GDM1 (cell line): Measurements from ENCODE around the gene ADGRA3.

Experiments used
- DNase-seq: peaks from one replicate; lab custom pipeline; 2025; lab: John Stamatoyannopoulos, UW

The ADGRA3 gene, protein sequence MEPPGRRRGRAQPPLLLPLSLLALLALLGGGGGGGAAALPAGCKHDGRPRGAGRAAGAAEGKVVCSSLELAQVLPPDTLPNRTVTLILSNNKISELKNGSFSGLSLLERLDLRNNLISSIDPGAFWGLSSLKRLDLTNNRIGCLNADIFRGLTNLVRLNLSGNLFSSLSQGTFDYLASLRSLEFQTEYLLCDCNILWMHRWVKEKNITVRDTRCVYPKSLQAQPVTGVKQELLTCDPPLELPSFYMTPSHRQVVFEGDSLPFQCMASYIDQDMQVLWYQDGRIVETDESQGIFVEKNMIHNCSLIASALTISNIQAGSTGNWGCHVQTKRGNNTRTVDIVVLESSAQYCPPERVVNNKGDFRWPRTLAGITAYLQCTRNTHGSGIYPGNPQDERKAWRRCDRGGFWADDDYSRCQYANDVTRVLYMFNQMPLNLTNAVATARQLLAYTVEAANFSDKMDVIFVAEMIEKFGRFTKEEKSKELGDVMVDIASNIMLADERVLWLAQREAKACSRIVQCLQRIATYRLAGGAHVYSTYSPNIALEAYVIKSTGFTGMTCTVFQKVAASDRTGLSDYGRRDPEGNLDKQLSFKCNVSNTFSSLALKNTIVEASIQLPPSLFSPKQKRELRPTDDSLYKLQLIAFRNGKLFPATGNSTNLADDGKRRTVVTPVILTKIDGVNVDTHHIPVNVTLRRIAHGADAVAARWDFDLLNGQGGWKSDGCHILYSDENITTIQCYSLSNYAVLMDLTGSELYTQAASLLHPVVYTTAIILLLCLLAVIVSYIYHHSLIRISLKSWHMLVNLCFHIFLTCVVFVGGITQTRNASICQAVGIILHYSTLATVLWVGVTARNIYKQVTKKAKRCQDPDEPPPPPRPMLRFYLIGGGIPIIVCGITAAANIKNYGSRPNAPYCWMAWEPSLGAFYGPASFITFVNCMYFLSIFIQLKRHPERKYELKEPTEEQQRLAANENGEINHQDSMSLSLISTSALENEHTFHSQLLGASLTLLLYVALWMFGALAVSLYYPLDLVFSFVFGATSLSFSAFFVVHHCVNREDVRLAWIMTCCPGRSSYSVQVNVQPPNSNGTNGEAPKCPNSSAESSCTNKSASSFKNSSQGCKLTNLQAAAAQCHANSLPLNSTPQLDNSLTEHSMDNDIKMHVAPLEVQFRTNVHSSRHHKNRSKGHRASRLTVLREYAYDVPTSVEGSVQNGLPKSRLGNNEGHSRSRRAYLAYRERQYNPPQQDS (N-terminal part only)

DNA sequence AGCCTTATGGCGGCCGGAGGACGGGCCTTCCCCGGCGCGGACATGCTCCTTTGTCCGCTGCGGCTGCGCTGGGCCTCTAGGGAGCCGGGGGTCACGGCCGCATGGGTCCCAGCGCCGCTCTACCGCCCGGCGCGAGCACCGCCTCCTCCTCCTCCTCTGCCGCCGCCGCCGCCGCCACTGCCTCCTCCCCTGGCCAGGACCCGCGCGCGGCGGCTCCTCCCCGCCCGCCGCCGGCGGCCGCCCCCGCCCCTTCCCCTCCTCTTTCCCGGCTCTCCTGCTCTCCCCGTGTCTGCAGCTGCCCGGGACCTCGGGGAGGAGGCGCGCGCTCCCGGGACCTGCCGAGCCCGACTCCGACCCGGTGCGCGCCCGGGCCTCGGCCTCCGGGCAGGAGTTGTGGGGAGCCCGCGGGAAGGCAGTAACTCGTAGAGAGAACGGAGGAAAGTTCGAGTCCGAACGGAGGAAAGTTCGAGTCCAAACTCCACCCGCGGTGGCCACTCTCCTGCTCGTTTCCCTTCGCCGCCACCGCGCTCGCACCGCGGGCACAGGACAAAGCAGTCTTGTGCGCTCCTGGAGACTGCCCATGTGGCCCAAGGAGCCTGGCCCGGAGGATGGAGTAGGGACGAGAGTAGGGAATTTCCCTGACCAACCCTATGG lies at the start of gene ADGRA3:
ADGRA3 (minus strand) TSS at position 179 of the 654 bp plus-strand sequence. CDS start 282 bp downstream, outside the sequence.
- DNase-seq = peak; percentile 32

DNA sequence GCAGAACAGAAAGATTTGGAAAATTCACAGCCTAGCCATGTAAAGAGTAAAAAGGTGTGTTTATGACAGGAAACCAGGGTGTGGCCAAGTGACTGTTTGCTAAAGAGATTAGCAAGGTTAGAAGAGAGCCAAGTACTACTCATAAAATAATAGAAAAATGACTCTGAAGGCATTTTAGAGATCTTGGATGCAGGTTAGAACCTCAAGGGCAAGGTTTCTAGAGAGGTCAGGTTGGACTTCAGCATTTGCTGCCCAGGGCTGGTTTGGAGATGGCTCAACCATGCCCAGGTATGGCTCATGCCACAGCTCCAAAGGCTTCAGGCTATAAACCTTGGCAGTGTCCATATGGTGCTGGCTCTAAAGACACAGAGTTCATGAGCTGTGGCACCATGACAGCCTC lies 40.6 kb upstream of the ADGRA3 start:
- no peak for DNase-seq

DNA sequence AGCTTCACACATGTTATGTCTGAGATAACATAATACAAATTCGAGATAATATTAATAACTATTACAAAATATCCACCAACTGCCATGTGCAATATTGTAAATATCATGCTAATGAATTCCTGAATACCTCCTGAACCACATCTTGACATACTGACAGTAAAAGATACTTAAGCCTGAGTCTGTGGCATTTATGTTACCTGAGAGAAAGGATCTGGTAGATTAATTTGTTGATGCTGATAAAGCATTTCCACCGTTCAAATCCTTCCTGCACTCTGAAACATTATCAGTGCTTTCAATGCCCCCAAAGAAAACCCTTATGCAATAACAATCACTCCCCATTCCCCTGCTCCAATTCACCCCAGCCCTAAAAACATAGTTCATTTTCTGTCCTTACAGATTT lies 38.8 kb upstream of the ADGRA3 start:
- DNase-seq = no peak

DNA sequence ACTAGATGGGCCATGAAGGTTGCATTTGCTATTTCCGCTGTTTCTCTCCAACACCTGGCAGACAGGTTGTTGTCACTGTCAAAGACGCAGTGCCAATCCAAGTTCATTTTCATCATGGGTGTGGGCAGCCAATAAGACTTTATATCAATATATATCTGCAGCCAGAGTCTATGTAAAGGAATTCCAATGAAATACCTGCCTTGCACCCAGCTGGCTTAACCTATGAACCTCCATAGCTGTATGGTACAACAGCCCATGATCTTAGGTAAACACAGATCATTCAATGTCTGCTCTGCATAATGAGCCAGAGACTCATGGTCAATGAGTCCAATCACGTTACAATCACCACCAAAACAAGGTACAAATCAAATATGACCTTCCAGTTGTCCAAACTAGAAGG lies 37.7 kb upstream of the ADGRA3 start:
- DNase-seq = no peak

DNA sequence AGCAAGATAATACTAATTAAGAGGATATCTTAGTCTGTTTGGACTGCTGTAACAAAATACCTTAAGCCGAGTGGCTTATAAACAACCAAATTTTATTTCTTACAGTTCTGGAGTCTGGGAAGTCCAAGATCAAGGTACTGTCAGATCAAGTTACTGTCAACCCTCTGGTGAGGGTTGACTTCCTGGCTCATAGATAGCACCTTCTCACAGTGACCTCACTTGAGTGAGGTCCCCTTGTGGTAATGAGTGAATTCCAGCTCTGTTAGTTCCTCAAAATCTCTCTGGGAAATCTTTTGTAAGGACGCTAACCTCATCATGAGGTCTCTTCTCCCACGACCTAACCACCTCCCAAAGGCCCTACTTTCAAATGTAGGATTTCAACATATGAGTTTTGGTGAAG lies 36.9 kb upstream of the ADGRA3 start:
- DNase-seq = no peak

DNA sequence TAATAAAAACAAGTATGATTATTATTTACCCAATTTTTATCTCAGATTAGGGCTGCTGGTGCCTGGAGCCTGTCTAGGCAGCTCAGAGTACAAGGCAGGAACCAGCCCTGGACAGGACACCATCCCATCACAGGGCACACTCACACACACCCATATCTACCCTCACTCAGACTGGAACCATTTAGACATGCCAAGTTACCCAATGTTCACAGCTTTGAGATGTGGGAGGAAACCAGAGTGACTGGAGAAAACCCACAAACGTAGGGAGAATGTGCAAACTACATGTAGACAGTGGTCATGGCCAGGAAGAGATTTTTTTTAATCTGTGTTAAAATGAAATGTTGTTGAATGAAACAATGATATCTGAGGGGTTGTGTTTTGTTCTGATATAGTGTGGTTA lies 35.7 kb upstream of the ADGRA3 start:
- DNase-seq = no peak

DNA sequence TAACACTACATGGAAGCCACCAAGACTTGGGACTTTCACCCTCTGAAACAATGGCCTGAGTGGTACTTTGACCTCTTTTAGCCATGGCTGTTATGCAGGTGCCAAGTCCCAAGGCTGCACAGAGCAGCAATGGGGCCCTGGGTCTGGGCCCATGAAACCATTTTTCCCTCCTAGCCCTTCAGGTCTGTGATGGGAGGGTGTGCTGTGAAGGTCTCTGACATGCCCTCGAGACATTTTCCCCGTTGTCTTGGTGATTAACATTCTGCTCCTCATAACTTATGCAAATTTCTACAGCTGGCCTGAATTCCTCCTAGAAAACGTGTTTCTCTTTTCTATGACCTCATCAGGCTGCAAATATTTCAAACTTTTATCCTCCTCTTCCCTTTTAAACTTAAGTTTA lies 30.4 kb upstream of the ADGRA3 start:
- no peak for DNase-seq

DNA sequence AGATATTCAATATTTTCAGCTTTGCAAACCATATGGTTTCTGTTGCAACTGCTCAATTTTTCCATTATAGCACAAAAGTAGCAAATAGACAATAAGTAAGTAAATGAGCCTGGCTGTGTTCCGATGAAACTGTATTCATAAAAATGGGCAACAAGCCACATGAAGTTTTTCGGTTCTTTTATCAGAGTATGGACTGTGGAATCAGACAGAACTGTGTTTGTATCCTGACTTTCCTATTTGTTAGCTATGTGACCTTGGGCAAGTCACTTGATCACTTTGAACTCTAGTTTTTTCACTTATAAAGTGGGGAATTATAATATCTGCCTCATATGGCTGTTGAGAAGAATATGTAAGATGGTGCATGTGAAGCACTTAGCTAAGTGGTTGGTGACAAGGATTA lies 23.4 kb upstream of the ADGRA3 start:
- no peak for DNase-seq

DNA sequence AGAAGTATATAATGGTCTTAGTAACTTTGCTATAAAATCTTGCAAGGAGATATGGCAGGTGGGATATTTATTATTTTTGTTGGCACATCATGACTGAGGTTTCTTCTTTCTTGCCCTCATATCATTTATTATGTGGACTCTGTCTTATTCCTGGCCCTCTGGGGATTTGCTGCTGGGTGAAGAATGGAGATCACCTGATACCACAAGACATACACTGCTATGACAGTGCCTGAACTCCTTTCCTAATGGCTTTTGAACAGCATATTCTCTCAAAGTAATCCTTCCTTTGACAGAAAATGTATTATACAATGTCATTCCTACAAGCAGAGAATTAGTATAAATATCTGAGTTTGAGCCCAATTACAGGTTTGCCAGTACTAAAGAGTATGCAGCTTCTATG lies 22.0 kb upstream of the ADGRA3 start:
- no peak for DNase-seq

DNA sequence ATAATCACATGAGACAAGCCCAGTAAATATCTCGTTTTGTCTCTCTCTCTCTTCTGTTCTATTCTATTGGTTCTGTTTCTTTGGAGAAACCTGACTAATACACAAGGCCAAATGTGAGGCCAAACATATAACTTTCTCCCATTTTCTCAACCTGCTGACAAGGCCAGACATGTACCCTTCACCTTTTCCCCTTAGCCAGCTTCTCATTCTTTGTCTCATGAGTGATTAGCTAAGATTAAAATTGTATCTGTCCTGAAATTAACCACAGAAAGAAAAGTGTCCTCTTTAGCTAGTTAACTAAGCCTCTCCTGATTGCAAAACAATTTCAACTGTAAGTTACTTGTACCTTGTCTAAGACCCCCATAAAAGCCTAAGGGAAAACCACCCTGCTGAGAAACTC lies 18.5 kb upstream of the ADGRA3 start:
- DNase-seq = no peak

DNA sequence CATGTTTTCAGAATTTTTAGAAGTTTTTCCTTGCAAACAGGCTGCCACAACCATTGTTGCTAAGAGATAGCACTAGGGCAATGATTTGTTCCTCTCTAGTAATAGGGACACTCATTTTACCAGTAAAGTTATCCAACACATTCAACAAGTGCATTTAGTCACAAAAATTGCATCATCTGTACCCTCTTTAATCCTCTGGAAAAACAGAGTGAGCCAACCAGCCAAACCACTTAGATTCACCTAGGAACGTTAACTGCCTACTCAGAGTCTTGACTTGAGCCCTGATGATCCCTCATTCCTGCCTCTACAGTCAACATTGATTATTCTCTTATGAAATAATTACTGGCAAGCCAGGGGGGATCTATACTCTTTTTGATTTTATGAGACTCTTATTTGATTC lies 17.0 kb upstream of the ADGRA3 start:
- no peak for DNase-seq

DNA sequence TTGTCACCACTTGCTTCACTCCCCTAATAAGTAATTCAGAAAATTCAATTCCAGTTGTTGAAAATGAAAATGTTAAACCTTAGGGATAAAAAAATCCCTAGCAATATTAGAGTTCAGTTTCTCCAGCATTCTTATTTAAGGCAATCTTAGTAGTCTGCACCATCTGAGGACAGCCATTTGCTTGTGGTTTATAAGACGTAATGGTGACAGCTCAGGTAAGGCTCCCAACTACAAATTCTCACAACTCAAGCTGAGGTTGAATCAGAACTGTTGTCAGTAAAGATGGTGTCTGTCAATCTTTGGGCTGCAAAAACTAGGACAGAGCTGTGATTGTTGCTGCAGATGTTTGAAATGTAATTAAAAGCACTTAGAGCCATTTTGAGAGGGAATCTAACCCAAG lies 16.3 kb upstream of the ADGRA3 start:
- no peak for DNase-seq

DNA sequence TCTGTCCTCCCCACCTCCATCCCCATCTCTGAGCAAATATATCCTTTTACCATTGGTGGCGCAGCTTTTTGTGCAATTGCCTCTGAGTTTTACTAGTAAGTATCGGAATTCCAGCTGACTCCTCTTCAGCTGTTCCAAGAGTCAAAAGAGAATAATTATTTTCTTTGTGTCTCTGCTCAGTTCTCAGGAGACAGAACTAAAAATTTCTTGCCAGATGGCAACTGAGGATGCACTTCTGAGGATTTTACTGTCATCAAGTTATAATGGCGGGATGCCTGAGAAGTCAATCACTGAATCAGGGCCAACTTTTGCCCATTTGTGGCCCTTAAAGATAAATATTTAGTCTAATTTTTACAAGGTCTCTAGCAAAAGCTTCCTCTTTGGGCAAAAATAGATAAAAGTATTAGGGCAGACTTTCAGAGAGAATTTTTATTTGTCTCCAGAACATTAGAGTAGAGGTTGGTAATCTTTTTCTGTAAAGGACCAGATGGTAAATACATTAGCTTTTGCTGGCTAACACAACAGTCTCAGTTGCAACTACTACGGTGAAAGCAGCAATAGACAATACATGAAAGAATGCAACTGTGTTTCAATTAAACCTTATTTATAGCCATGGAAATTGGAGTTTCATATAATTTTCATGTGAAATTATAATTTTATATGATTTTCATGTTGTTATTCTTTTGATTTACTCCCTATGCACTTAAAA lies 15.6 kb upstream of the ADGRA3 start:
- DNase-seq = no peak

DNA sequence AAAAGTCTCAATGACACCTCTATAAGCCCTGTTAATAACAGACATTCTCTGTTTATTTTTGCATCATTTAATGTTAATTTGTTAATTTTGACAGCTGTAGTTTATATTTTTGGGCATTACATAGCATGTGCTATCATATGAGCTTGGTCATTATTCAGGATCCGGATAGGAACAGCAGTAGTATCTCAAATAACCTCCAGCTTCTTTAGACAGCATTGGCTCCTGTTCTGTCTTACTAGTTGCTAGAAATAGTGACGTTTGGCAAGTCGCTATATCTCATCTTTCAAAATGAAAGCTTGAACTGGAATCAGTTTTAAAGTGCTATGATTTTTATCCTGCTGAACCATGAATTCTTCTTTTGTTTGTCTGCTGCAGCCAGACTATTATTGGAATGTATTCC lies 9.0 kb upstream of the ADGRA3 start:
- no peak for DNase-seq

DNA sequence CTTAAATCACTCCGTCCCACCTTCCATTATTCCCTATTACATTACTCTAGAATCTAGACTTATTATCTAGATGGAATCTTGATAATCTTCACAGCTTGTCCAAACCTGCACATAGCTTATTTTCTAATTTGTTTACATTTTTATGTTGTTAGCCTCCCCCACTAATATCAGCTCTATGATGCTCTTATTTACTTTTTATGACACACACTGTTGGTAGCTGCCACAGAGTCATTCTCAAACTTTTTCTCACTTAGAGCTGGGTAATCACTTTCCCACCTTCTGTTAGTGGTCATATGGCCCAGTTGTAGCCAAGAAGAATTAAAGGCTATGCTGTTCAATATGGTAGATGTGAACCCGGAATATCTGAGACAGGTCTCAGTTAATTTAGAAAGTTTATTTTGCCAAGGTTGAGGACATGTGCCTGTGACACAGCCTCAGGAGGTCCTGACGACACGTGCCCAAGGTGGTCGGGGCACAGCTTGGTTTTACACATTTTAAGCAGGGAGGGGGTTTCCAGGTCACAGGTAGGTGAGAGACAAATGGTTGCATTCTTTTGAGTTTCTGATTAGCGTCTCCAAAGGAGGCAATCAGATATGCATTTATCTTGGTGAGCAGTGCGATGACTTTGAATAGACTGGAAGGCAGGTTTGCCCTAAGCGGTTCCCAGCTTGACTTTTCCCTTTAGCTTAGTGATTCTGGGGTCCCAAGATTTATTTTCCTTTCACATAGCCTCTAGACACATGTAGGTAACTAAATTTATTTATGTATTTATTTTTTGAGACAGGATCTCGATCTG lies 7.0 kb upstream of the ADGRA3 start:
- DNase-seq = no peak

DNA sequence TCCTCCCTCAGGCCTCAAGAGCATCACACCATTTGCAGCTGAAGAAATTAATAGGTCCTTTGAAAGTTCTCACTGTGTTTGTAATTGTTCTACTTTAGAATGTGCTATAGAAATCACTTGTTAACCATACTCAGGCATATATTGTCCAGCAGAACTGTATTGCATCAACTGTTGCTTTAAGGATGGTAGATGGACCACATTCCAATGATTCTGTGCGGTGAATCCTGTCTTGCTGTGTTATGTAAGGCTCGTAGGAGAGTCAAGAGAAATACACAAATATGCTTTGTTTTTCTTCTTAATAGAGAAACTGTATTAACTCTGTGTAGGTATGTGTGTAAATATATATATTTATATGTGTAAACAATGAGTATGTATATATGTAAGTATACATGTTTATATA lies 6.3 kb upstream of the ADGRA3 start:
- DNase-seq = no peak

DNA sequence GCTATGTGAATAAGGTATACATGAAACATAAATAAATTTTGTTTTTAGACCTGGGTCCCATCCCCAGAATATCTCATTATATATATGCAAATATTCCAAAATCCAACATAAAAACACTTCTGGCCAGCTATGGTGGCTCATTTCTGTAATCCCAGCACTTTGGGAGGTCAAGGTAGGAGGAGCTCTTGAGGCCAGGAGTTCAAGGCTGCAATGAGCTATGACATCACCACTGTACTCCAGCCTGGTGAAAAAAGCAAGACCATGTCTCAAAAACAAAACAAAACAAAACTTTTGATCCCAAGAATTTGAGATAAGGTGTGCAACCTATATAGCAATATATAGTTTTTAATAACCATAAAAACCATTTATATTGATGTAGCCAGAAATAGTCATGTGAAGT lies 5.4 kb upstream of the ADGRA3 start:
- DNase-seq = no peak

DNA sequence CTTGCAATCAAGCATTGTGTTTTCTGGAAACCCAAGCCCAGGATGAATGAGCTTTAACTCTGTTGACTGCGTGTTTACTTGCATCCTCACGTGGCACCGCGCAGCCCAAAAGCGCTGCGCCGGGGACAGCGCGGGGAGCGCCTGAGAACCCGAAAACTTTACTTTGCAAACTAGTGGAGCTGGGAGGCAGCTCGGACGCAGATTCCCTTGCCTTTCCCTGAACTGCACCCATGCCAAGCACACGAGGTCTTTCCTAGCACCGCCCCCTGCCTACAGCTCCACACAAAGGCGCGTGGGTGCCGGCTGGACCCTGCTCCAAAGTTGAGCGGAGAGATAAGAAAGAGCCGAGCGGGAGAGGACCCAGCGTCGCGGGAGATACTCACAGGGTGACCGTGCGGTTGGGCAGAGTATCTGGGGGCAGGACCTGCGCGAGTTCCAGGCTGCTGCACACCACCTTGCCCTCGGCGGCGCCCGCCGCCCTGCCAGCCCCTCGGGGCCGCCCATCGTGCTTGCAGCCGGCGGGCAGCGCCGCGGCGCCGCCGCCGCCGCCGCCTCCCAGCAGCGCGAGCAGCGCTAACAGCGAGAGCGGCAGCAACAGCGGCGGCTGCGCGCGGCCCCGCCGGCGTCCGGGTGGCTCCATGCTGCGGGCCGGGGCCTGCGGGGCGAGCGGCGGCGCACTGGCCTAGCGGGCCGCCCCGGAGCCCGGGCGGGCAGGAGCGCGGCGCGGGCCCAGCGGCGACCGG lies 550 bp downstream of the ADGRA3 start:
- peak; percentile 26 for DNase-seq

DNA sequence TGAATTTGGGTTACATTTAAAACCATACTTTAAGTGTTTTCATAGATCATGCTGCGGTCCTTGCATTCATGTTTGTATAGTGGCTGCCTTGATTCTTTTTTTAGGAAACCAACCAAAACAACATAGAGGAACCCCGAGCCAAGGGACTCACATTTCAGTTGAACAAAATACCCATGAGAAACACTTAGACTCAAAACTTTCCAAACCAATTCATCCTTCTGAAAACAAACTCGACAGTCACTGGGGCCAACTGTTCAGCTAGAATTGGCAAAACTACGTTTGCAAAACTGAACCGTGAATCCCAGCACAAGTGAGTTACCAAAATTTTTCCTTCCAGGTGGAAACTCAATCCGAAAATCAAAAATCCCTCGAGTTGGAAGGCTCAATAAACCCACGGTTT lies 1.4 kb downstream of the ADGRA3 start:
- no peak for DNase-seq

DNA sequence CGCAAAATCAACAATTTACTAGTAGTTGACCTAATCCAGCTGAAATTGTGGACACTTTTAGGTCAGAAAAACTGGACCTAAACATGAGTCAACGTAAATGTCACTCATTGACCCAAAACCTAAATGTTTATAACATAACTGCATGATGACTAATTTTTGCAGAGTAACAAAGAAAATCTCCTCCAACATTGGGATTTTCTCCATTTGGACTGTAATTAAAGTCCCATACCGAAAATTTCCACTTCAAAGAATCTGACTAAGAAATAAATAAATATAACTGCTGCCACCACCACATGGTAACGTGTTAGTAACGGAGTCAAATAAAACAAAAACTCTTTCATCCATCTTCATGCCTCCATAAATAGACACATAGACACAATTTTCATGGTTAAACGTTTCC lies 1.9 kb downstream of the ADGRA3 start:
- no peak for DNase-seq
